CD4-positive, alpha-beta T cell treated with Interleukin-12 subunit alpha and Interleukin-12 subunit beta, for 1 hour (primary cell): Measurements from ENCODE around the gene NT5E.
"Not testable (repeated sequence)": the region's sequence is repeated elsewhere in the genome, so short reads cannot be mapped to it uniquely, and the experiment has no call there.

Source experiments
- DNase-seq: peaks from one replicate; pipeline ENCODE4 v3.0.0-alpha.2; 2020

NT5E gene

DNA sequence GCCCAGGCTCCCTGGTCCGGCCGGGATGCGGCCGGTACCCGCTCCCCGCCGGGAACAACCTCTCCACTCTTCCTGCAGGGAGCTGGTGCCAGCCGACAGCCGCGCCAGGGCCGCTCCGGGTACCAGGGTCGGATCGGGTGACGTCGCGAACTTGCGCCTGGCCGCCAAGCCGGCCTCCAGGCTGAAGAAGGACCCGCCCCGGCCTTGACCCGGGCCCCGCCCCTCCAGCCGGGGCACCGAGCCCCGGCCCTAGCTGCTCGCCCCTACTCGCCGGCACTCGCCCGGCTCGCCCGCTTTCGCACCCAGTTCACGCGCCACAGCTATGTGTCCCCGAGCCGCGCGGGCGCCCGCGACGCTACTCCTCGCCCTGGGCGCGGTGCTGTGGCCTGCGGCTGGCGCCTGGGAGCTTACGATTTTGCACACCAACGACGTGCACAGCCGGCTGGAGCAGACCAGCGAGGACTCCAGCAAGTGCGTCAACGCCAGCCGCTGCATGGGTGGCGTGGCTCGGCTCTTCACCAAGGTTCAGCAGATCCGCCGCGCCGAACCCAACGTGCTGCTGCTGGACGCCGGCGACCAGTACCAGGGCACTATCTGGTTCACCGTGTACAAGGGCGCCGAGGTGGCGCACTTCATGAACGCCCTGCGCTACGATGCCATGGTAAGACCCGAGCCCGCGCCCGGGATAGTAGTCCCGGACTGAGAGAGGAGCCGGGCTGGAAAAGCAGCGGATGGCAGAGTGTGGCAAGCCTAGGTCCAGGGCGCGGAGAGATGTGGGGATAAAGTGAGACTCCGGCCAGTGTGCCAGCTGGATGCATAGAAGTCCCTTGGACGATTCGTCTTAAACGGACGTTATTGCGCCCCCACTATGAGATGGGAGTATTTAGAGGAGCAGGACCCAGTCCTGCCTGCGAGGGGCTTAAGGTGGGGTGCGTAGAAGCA is at the start of gene NT5E:
TSS of gene NT5E (plus strand) at position 266 of the 942 bp plus-strand sequence. CDS start at position 323, 57 bp downstream.
- peak; percentile 24 for DNase-seq

DNA sequence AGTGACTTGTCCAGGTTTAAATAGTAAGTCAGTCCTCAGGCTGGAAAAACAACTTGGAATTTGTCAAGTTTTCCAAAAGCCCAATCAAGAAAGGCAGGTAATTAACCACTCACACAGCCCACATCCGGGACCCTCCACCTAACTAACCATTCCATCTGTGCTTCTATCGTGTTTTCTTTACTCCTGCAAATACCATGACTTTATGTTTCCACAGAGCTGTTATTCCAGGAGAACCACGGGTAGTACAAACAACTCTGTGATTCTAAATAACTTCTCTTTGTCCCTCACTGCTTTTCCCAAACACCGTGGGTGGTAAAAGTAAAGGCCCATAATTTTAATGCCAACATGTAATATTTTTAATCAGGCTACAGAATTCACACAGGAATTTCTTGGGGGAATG is 49.6 kb upstream of the NT5E start:
- no peak for DNase-seq

DNA sequence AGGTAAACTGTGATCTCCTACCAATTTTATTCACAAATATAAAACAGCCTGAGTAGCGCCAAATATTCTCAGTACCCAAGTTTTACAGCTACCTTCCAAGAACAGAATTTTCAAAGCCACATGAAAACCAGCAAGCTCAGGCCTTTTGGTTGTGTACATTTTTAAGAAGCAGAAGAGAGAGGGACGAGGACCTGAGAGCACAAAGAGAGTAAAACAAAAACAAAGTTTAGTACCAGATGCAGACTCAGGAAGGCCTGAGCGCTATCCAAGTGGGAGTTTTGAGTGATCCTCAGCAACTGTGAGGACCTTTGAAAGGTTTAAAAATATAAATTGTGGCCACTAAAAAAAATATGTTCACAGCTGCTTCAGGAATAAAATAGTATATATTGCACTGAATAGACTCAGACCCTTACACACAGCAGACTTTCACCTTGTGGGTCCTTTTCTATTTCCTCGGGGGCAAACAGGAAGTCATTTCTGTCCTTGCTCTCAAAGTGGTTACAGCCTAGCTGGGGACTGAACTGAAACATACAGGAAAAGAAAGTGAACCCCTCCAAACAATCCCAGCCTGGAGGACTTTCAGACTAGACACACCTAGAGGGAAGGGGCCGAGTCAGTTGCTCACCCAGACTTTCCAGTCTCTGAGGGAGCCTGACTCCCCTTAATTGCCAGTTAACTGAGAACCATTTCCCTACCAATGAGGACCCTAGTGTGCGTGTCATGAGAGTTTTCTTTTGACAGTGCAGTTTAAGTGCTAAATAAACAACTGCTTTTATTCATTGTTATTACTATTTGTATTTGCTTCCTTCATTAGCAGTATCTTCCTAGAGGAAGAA is 48.5 kb upstream of the NT5E start:
- no peak for DNase-seq

DNA sequence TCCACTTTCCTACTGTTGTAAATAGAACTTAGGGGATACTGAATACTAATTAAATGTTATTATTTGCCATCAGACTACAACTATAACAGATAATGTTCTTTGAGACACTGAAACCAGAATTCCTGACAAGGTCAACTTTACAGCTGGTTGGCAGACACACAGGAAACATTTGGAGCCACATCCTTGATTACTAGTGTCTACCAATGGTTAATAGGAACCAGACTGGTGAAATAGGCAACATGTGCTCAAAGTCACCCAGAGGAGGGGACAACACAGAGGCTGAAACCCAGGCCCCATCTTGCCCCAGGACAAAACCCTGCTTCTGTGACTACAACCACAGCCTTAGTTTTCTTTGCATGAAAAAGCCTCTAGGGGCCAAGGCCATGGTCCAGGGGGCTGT is 47.8 kb upstream of the NT5E start:
- DNase-seq, result no peak

DNA sequence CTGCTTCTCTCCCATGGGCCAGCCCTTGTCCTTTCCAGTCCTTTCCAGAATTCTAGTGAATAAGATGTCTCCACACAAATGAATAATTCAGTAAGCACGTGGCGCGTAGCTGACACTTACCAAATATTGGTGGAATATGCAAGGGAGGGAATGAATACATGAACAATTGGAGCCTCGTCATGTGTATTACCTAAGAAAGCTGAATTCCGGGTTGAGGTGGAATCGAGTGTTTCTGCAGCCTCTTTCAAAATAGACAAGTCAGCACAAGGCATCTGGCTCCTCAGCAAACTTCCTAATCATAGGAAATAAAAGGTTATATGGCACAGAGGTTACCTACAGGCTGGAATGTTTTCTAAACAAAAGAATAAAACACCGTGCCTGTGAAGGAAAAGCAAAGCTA is 47.0 kb upstream of the NT5E start:
- DNase-seq, result no peak

- DNase-seq, result no peak
These were observed 46.4 kb upstream of the NT5E start for GRCh38 chr6:85403331-85404015.

- not testable (repeated sequence) for DNase-seq
These were observed 45.8 kb upstream of the NT5E start for GRCh38 chr6:85404016-85404563.

DNA sequence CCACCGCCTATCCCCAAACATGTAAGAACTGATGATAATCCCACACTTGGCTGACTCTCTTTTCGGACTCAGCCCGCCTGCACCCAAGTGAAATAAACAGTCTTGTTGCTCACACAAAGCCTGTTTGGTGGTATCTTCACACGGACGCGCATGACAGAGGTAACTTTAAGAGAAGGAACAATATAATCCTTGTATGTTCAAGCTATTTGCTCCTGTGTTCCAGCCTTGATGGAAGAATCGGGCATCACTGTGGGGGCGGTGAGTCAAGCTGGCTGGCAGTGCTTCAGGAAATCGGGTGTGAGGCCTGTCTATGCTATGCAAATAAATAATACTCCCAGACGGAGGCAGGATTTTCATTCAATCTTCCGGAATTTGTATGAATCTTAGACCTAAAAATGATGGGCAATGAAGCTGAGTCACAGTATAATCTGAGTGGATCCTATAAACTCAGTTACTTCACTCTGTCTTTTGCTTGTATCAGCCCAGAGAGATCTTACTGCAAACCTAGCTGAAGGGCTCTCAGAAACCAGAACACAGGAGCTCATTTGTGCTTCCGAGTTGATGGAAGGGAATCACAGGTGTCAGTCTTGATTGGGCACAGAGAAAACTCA is 45.2 kb upstream of the NT5E start:
- no peak for DNase-seq

DNA sequence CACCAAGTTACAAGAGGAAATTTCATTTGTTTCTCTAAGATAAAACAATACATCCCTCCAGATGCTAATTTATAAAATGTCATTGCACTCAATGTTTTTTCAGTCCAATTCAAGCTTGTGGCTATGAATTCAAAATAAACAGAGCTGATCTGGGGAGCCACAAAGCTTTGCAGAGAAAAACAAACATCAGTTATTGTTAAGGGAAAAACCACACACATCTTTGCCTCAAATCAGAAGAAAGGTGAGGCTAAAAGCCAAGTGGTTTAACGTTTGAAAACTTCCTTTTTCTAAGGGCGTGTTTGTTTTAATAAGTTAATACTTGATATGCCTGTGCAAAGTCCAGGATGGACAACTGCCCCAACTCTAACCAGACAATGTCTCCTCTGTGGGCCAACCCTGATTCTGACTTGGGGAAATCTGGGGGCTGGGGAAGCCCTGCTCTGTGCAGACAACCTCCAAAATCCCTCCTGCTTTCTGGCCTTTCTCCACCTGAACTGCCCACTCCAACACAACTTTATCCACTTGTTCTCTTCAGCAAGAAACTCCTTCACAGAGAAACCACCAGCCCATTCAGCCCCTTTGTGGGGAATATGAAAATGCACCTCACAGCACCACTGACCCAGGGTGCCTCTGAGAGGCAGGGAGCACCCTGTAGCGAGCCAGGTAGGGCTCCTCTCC is 44.6 kb upstream of the NT5E start:
- DNase-seq, result no peak

GRCh38 chr6:85405853-85406198 is 44.1 kb upstream of the NT5E start:
- DNase-seq, result no peak

DNA sequence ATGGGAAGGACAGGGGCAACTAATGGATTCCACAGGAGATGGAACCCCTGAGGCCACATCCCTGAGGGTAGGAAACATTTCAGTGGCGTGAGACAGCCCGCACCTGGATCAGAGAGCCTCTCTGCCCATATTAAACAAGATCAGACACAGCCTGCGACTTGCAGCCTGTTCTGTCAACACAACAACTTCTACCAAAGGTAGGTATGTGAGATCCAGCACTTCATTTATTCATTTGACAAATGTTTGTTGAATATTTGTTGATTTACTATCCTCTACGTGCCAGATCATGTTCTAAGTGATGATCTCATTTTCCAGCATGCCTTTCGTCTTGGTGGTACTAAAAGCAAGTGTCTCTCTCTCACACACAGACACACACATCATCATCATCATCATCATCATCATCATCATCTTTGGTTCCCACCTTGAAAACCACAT is 43.2 kb upstream of the NT5E start:
- DNase-seq, result no peak

GRCh38 chr6:85408039-85408438 is 41.8 kb upstream of the NT5E start:
- DNase-seq, result no peak

DNA sequence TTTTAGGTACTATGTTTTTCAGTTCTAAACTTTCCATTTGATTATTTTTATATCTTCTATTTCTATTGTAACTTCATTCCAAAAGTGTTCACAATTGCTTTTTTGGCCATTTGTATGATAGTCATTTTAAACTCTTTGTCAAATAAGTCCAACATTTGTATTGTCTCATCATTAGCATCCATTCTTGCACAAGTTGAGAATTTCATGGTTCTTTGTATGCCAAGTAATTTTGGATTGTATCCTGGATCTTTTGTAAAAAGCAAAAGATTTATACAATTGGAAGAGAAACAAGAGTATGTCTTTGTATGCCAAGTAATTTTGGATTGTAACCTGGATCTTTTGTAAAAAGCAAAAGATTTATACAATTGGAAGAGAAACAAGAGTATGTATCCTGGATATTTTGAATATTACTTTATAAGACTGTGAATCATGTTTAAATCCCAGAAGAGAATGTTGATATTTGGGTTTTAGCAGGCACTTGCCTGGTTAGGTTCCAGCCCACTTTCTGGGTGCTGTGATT is 36.9 kb upstream of the NT5E start:
- DNase-seq, result no peak

DNA sequence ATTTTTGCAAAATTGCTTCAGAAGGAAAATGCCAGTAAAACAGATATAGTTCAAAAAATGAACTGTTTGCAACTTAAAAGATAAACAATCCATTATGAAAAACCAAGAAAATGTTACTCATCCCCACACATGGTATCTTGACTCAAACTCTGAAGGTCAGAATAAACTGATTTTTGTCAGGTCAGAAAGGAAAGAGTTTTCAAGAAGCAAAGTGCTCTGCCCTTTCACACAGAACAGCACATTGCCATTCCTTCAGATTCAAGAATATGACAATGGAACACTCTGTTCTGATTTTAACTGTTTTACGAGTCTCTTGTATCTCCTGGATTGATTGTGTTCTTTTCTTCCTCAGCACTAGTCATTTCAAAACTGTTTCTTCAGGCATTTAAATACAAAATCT is 33.8 kb upstream of the NT5E start:
- no peak for DNase-seq

GRCh38 chr6:85416766-85417165 is 33.1 kb upstream of the NT5E start:
- no peak for DNase-seq

DNA sequence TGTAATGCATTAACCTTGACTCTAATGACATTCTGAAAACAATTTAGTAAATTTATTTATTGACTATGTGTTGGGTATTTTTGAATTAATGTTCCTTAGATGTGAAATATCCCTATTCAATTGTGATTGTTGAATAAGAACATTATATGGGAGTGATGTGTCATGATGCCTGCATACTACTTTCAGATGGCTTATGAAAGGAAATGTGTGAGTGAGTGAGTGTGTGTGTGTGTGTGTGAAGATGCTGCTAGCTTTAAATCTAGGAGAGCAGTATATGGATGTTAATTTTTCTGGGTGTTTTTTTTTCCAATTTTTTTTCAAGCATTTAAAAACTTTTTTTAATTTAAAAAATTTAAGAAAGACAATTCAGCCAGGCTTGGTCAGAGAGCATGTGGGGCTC is 32.5 kb upstream of the NT5E start:
- no peak for DNase-seq

GRCh38 chr6:85418059-85418458 is 31.8 kb upstream of the NT5E start:
- no peak for DNase-seq

GRCh38 chr6:85419046-85419759 is 30.7 kb upstream of the NT5E start:
- no peak for DNase-seq

DNA sequence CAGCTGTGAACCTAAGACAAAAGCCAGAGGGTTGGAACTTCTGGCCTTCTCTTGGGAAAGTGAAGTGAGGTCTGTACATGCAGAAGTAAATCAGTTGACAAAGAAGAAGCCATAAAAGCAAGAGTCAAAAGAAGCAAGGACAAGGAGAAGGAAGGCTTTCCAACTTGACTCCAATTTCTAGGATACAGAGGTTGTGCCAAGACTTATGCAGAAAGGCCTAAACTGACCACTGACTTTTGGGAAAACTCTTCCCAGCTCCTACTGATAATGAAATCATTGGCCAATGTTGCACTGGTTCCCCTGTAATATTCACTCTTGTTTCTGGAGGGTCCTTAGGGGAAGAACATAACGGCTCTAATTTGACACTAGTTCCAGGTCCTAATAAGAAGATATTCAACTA is 29.3 kb upstream of the NT5E start:
- DNase-seq, result no peak

- DNase-seq, result no peak
These were observed 28.7 kb upstream of the NT5E start for GRCh38 chr6:85421181-85421580.

DNA sequence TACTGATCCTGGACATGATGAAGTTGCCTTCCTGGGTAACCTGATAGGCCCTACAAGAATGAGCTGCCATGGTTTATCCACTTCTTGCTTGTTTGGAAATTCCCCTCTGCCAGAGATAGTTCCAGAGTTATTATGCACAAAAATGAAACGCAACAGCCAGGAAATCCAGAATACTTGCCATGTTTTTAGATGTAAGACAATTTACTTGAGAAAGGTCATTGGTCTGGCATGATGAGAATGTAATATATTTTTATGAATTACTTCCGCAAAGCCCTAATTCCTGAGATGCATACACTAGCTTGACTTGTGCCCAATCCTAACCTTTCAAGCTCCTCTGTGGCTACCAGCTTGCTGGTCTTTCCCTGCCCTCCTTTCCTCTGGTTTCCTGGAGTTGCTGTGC is 27.9 kb upstream of the NT5E start:
- no peak for DNase-seq
